HG02623 (cell line): ENCODE measurements around the gene HS6ST3.
"Not testable (repeated sequence)": the region's sequence is repeated elsewhere in the genome, so short reads cannot be mapped to it uniquely, and the experiment has no call there.

ENCODE experiments used
- ATAC-seq: cut with Tn5 transposase; IDR thresholded peaks from one replicate; pipeline ENCODE4 v1.9.1; 2021; ENCODE audit warnings: moderate library complexity; ENCODE audit not compliant: unreplicated experiment

Gene HS6ST3

GRCh38 chr13:96772426-96772825 is 682.5 kb downstream of the HS6ST3 start:
- ATAC-seq = no peak

DNA sequence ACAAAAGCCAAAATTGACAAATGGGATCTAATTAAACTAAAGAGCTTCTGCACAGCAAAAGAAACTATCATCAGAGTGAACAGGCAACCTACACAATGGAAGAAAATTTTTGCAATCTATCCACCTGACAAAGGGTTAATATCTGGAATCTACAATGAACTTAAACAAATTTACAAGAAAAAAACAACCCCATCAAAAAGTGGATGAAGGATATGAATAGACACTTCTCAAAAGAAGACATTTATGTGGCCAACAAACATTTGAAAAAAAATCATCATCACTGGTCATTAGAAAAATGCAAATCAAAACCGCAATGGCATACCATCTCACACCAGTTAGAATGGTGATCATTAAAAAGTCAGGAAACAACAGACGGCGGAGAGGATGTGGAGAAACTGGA is 688.4 kb downstream of the HS6ST3 start:
- ATAC-seq = not testable (repeated sequence)

- ATAC-seq = no peak
Observed at GRCh38 chr13:96779691-96780090, 689.8 kb downstream of the HS6ST3 start.

GRCh38 chr13:96780105-96780504 is 690.2 kb downstream of the HS6ST3 start:
- no peak for ATAC-seq

DNA sequence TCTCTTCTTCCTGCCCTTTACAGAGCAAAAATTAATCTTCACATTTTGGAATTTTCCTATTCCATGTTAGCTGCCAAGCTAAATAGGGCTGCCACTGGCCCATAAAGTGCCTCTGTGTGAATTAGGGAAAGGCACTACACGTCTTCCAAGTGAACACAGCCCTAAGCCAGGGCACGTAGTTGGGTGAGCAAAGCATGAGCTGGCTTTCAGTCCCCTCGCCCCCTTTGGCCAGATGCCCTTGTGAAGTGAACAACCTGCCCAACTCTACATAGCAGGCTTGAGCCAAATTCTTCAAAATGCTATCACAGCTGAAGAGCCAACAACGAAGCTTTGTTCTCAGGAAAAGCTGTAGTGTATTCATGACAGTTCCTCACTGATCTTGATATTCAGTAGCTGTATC is 691.2 kb downstream of the HS6ST3 start:
- ATAC-seq = no peak

GRCh38 chr13:96782186-96782585 is 692.3 kb downstream of the HS6ST3 start:
- ATAC-seq = no peak

GRCh38 chr13:96783057-96783456 is 693.1 kb downstream of the HS6ST3 start:
- no peak for ATAC-seq

DNA sequence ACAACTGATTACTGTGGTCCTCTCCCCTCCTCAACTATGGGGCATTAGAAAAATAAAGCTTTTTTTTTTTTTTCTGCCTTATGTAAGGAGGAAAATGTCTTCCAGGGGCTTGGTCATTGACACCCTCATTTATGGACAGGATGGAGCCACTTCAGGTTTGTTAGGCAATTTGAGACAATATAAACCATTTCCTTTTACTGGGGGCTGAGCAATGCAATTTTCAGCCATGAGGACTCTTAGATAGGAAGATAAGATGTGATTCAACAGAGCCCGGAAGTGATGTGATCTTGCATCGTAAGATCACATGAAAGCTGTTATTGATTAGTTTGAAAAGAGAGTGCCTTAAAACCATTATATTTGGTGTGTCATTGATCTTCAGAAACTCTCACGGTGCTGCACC is 693.6 kb downstream of the HS6ST3 start:
- no peak for ATAC-seq

GRCh38 chr13:96785986-96786385 is 696.1 kb downstream of the HS6ST3 start:
- ATAC-seq = no peak

DNA sequence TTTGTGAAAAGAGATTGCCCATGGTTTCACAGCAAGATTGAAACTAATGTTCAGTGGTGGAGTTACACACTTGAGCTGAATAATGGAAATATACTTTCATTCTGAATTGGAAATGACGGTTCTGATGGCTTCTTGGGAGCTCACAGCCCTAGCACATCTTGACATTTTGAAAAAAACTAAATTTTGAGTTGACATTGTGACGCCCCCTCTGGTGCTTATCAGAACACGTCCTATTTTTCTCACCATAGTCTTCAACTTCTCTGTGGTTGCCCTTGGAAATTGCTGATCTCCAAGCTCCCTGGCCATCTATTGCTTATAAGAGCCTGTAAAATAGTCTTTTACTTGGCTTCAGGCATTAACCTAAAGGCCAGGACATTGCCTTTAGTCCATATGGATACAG is 702.3 kb downstream of the HS6ST3 start:
- ATAC-seq = no peak

DNA sequence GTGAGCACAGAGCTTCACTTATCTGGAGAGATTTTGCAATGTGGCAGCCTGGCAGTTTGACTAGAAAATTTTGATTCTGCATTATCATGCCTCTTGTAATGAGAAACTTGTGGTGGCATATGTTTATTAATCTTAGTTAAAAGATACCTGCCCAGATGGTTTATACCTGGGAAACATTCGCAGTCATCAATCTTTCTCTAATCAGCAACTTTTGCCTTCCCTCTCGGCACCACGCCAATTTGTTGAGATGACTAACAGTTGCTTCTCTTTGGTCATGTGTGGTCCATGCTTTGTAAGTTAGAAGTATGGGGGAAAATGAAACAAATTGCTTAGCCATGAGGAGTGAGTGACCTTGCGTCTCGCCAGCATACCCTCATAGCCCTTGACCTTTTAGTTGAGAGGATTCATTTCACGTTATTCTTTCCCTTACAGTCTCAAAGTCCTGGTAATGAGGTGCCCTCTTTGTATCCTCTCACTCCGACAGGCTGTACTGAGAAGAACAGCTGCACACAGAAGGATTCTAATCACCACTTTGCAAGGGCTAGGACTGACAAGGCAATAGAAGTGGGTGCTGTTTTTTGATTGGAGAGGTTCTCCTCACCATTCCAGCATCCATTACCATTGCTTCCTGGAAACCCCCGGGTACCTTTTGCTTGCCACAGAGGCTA is 703.0 kb downstream of the HS6ST3 start:
- no peak for ATAC-seq

GRCh38 chr13:96793404-96793755 is 703.5 kb downstream of the HS6ST3 start:
- ATAC-seq = no peak

DNA sequence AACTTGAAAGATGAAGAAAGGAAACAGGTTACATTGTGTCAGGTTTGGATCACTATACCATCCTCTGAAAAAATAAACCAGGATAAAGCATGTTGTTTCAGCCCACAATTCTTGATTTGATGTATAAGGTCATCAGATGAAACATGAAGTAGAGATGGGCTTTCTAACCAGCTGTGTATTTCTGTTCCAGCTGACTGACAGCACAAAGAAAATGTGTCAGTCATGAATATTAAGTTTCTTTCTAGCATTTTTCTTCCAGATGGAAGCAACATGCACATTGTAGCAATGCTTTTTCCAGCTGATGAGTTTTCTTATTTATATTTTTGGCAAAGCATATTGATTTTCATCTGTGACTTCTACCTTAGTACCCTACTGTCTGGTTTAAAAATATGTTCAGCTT is 704.8 kb downstream of the HS6ST3 start:
- ATAC-seq = no peak

- no peak for ATAC-seq
Observed at GRCh38 chr13:96795670-96796069, 705.8 kb downstream of the HS6ST3 start.

GRCh38 chr13:96796091-96796633 is 706.3 kb downstream of the HS6ST3 start:
- ATAC-seq = no peak

DNA sequence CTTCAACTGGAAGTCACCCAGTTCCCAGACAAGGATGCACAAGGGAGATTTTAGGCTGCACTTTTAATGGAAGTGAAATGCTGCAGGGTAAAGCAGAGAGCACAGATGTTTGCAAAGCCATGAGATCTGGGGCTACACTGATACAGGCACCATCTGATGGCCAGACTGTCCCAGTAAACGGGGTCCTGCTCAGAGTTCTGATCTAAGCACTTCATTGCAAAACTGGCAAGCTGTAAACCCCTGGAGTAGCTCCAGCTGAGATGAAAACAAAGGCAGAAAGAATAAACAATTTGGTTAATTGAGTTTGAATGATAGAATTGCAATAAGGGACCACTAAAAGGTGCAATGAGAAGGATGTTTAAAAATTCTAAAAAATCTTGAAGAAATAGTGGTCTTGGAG is 707.2 kb downstream of the HS6ST3 start:
- no peak for ATAC-seq

GRCh38 chr13:96803456-96804100 is 713.7 kb downstream of the HS6ST3 start:
- no peak for ATAC-seq

DNA sequence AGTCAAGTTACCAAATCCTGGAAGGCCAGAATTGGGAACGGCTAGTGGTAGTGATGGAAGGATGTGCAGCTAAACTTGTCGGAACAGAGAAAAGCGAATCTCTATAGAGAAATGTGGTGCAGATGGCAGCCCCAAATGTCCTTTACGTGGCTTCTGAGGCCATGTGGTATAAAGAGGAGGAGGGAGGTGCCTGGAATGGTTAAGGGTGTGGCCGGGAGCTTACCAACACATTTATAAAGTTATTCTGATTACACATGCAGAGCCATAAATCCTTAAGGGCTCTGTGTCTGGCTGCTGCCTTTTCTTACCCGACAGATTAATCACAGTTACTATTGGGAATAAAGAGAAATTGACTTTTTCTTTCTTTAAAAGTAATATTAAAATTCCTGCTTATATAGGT is 714.3 kb downstream of the HS6ST3 start:
- ATAC-seq = no peak

DNA sequence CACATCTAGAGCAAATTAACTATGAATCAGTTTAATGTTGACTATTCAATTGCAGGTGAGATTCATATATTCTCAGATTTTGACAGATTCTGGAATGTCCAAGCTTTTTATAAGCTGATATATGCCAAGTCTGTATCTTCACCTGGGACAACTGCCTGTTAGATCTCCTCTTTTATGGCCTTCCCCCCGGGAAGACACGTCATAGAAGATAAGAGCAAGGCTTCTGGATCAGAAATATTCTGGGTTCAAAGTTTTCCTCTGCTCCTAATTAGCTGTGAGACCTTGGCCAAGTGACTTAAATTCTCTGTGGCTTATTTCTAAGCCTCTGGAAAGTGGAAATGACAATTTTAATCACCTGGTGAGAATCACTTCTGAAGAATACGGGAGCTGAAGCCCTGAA is 716.8 kb downstream of the HS6ST3 start:
- ATAC-seq = no peak

GRCh38 chr13:96809366-96810096 is 719.6 kb downstream of the HS6ST3 start:
- no peak for ATAC-seq

GRCh38 chr13:96810104-96810503 is 720.2 kb downstream of the HS6ST3 start:
- no peak for ATAC-seq

DNA sequence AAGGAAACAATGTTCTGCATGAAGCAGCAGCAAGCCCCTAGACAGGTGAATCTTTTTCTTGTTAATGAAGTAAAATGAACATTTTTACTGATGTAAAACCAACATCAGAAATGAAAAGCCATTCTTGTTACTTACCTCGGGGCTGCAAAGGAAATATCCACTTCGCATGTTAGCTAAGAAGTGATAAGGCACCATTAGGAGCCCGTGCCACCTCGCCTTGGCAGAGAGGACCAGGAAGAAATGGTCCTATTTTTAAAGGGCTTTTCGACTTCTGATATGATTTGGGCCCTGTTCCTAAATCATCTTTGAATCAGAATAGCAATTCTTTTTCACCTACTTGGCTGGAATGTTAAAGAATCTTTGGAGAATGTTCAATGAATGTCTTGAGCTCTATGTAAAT is 721.1 kb downstream of the HS6ST3 start:
- no peak for ATAC-seq
